ENCODE results near the gene RAD9A.
A peak's percentile ranks its signal among the peaks of the same experiment; 100 is the strongest.

The RAD9A gene

DNA sequence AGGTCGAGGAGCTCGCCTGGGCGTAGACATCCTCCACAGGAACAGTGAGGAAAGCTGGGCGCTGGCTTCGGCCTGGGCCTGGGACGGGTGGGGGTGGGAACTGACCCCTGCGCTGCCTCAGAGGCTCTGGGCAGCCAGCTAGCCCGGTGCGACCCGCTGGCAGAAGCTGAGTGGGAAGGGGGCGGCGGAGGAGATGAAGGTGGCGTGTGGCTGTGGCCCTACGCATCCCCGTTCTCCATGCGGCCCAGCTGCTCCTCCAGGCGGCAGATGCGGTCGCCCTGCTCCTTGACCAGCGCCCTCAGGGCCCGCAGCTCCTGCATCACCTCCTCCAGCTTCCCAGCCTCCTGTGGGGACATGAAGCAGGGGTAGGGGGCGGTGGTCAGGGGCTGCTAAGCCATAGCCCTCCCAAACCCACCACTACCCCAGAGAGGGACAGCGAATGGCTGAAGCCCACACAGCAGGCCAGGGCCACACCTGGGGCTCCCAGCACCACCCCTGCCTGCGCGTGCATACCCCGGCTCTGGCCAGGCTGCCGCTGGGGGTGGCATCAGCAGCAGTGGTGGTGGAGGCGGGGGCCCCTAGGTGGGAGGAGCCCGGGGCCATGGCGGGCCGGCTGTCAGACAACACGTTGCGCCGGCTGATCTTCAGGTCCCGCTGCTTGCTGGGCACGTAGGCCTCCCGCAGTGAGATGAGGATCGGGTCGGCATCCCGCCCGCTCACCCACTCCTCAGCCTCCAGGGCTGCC is 46.5 kb downstream of the RAD9A start:
- DNase-seq, result peak; percentile 72 to 74 (median 73)
- peaks cover 56 to 70% of the 10 kb centered on the region in 2 donors for H3K4me1 Mint-ChIP-seq (ENCODE audit: low read depth in 2 of 2)

DNA sequence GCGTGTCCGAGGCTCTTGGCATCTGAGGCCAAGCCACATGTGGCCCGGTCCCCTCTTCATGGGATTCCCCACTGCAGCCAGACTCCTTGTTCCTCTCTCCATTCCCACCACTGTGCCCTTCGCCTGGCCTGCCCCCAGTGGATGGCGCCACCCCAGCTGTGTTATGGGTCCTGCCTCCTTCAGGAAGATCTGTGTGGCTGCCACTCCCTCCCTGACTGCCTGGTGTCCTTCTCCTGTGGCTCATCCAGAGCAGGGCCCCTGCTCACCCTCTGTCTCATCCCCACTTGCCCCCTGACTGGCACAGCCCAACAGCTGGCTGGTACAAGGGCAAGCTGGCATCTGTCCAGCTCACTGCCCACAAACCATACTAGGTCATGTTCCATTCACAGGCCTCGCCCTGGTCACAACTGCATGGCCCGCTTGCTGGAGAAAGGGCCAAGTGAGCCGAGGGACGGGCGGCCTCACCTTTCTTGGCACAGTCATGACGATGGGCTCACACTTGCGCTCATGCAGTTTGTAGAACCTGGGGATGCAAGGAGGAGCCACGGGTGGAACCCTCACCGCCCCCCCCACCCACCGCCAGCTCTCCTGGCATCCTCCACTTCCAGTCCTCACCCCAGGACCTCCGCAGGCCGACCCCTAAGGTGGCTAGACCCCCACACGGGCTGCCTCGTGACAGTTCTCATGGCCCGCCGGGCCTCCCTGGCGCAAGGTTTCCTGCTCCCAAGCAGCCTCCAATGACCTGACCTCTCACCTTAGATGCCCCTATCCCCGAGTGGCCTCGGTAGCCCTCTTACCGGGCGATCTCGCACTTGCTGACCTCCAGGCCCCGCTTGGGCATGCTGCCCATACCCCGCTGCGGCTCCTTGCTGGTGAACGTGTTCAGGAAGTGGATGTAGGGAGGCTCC is 47.8 kb downstream of the RAD9A start:
- H3K4me1 Mint-ChIP-seq (ENCODE audit: low read depth in 2 of 2), result peaks cover 58 to 65% of the 10 kb centered on the region in 2 donors
- H3K27me3 Mint-ChIP-seq, result no peaks in the 10 kb centered on the region
- H3K4me3 Mint-ChIP-seq, result peak overlapping the region; percentile 98 to 99
- H3K27ac Mint-ChIP-seq, result peak overlapping the region; percentile 94 to 97
- H3K9me3 Mint-ChIP-seq, result no peaks in the 10 kb centered on the region
- peaks cover 70% of the 10 kb centered on the region for H3K36me3 Mint-ChIP-seq (ENCODE audit: insufficient read depth)
- DNase-seq (no peak), ATAC-seq (replicated peaks) (no peak)

More for the DNA sequence above, 46.5 kb downstream of the RAD9A start:
- Mint-ChIP-seq H3K4me3 (peak overlapping the region; percentile 98 to 99), H3K27ac (peak overlapping the region; percentile 94 to 97), H3K27me3 (no peaks in the 10 kb centered on the region), H3K36me3 (ENCODE audit: insufficient read depth) (peaks cover 72% of the 10 kb centered on the region), H3K9me3 (no peaks in the 10 kb centered on the region)
- ATAC-seq (replicated peaks), result peak; percentile 56

DNA sequence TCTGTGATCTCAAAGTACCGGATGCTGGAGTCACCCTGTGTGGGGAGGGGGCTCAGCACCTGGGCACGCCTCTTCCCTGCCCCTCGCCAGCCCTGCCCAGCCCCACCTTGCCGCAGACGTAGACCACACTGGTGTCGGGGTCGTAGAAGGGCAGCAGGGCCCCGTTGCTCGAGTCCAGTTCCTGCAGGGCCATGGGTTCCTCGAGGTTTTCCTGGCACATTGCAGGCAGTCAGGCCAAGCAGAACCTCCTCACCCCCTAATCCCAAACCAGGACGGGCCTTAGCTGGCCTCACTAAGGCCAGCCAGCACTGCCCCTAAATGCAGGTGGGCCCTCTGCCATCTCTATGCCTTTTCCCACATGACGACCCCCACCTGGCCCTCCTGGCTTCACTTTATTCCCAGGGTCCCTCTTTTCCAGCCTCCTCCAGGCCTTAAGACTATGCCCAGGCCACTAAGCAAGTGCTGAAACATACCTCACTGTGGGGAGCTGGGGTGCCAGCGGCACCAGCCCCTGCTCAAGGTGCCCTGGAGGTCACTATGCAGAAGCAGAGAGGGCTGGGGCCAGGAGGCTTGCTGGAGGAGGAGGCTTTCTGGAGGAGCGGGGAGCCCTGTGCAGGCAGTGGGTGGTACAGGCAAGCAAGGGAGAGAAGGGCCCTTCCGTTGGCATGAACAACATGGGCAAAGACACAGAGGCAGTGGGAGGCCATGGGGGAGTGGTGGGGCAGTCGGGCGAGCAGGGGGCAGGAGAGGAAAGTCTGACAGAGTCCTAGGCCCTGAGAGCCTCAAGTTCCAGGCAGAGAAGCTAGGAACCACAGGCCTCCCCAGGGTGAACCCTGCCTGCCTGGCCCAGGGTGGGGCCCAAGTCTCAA is 48.7 kb downstream of the RAD9A start:
- DNase-seq, result no peak
- no peak for ATAC-seq (replicated peaks)

DNA sequence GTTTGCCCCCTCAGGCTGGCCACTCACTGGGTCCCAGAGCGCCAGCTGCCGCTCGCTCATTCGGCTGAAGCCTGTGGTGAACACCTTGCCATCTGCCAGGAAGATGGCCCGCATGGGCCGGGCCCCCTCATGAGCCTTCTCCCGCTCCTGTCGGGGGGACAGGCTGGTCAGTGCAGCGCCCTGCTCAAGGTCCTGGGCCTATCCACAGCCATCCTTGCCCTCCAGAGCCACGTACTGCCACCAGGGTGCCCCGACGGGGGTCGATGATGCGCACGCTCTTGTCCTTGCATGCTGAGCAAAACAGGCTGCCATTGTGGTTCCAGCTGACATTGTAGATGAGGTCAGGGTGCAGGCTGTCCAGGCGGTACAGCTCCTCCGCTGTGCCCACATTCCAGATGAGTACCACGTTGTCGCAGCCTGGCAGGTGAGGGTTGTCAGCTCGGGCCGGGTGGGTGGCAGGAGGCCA is 49.3 kb downstream of the RAD9A start:
- peak overlapping the region in 1 of 2 donors; percentile 99 for H3K4me3 Mint-ChIP-seq
- peaks cover 62% of the 10 kb centered on the region for H3K36me3 Mint-ChIP-seq (ENCODE audit: insufficient read depth)
- no peaks in the 10 kb centered on the region for H3K9me3 Mint-ChIP-seq
- DNase-seq (no peak), ATAC-seq (replicated peaks) (no peak)
- peak overlapping the region; percentile 94 to 97 for H3K27ac Mint-ChIP-seq
- no peaks in the 10 kb centered on the region for H3K27me3 Mint-ChIP-seq
- H3K4me1 Mint-ChIP-seq (ENCODE audit: low read depth in 2 of 2), result peaks cover 69% of the 10 kb centered on the region in 2 donors

More for the DNA sequence above, 48.7 kb downstream of the RAD9A start:
- Mint-ChIP-seq H3K27me3 (no peaks in the 10 kb centered on the region), H3K36me3 (ENCODE audit: insufficient read depth) (peaks cover 62% of the 10 kb centered on the region), H3K9me3 (no peaks in the 10 kb centered on the region), H3K27ac (peak overlapping the region; percentile 94 to 97), H3K4me3 (peak overlapping the region; percentile 98 to 99), H3K4me1 (ENCODE audit: low read depth in 2 of 2) (peaks cover 63 to 68% of the 10 kb centered on the region in 2 donors)

DNA sequence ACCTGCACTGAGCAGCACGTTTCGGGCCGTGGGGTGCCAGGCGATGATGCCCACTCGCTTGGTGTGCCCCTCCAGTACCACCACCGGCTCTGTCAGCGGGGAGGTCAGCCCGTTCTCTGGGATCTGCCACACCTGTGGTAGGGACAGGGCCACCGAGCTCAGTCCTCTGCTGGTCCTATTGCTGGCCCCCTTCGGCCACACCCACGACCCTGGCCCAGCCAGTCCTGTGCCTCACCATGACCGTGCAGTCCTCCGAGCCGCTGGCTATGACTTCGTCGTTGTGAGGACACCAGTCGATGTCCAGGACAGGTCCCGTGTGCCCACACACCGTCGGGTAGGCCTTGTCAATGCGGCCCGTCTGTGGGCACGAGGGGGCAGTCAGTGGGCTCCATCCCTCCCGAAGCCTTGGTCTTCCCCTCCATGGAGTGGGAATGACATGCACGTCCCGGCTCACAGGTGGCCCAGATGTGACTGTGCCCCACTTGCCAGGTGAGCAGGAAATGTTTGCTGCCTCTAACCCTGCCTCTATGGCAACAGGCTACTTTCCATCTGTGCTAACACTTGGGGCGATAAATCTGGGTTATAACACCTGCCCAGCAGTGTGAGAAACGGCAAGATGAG is 50.1 kb downstream of the RAD9A start:
- Mint-ChIP-seq H3K27me3 (no peaks in the 10 kb centered on the region), H3K4me3 (peak overlapping the region; percentile 76 to 79), H3K9me3 (no peaks in the 10 kb centered on the region), H3K27ac (peak overlapping the region; percentile 94 to 97), H3K4me1 (ENCODE audit: low read depth in 2 of 2) (peaks cover 69 to 70% of the 10 kb centered on the region in 2 donors), H3K36me3 (ENCODE audit: insufficient read depth) (peaks cover 59% of the 10 kb centered on the region)
- DNase-seq (peak in 1 of 3 experiments; percentile 30), ATAC-seq (replicated peaks) (peak; percentile 18)

GRCh38 chr11:67442504-67443404 is 51.0 kb downstream of the RAD9A start:
- Mint-ChIP-seq H3K4me3 (peak overlapping the region; percentile 76 to 79), H3K27ac (peak overlapping the region; percentile 92 to 97), H3K9me3 (no peaks in the 10 kb centered on the region), H3K36me3 (ENCODE audit: insufficient read depth) (peaks cover 50% of the 10 kb centered on the region), H3K4me1 (ENCODE audit: low read depth in 2 of 2) (peaks cover 71 to 73% of the 10 kb centered on the region in 2 donors), H3K27me3 (no peaks in the 10 kb centered on the region)
- ATAC-seq (replicated peaks), result no peak
- DNase-seq, result no peak

DNA sequence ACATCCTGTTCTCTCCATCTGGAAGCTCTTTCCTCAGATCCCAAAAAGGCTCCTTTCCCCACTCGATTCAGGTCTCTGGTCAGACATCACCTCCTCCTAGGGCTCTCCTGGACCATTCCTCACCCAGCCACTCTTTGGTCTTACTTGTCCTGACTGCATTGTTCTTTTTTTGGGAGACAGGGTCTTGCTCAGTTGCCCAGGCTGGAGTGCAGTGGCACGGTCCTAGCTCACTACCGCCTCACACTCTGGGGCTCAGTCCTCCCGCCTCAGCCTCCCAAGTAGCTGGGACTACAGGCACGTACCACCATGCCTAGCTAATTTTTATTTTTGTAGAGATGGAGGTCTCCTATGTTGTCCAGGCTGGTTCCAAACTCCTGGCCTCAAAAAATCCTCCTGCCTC is 53.7 kb downstream of the RAD9A start:
- ATAC-seq (replicated peaks), result no peak
- H3K4me1 Mint-ChIP-seq (ENCODE audit: low read depth in 2 of 2), result peaks cover 63 to 64% of the 10 kb centered on the region in 2 donors
- H3K9me3 Mint-ChIP-seq, result no peaks in the 10 kb centered on the region
- peaks cover 36% of the 10 kb centered on the region for H3K36me3 Mint-ChIP-seq (ENCODE audit: insufficient read depth)
- H3K4me3 Mint-ChIP-seq, result peak overlapping the region; percentile 79 to 85
- no peak for DNase-seq
- no peaks in the 10 kb centered on the region for H3K27me3 Mint-ChIP-seq
- H3K27ac Mint-ChIP-seq, result peak overlapping the region; percentile 97 to 99

Measured in effector memory CD8-positive, alpha-beta T cell (primary cell).